Gastrocnemius medialis (tissue), 4 donors: Measurements from ENCODE around the gene LGALS7. TPM values are rescaled to one million over a fixed set of nuclear protein-coding genes. Genes with fewer than 3 reads are reported as not detected.

Experiments used
- ATAC-seq, 2 donors: fragments of 150-250 bp; one replicate each; pipeline ENCODE4 v1.9.1; 2016
- DNase-seq, 2 donors: peaks; one replicate each; pipeline ENCODE4 v3.0.0-alpha.2; 2019
- H3K27ac ChIP-seq, 4 donors: fragments of 200-600 bp; sonication (generic); 1 replicate in 1 of 4; 2 replicates in 3 of 4; pipeline ENCODE4 v1.5.1; 2016 to 2018; ENCODE audit warnings: mild to moderate bottlenecking in 2 of 4, moderate library complexity in 1 of 4
- H3K27me3 ChIP-seq, 3 donors: fragments of 200-600 bp; sonication (generic) in 2 of 3; 1 replicate in 1 of 3; 2 replicates in 2 of 3; pipeline versions ENCODE4 v1.5.1 to v1.6.0; 2016 to 2019; ENCODE audit warnings: mild to moderate bottlenecking in 1 of 3, moderate library complexity in 1 of 3
- H3K36me3 ChIP-seq, 2 donors: fragments of 200-600 bp; sonication (generic) in 1 of 2; one replicate each; pipeline ENCODE4 v1.5.1; 2017 to 2018
- H3K4me1 ChIP-seq, 2 donors: fragments of 200-600 bp; sonication (generic) in 1 of 2; one replicate each; pipeline ENCODE4 v1.5.1; 2016 to 2017; ENCODE audit warnings: mild to moderate bottlenecking in 2 of 2
- H3K4me3 ChIP-seq, 4 donors: fragments of 200-600 bp; sonication (generic) in 3 of 4; 1 replicate in 1 of 4; 2 replicates in 3 of 4; pipeline ENCODE4 v1.5.1; 2016 to 2019; ENCODE audit warnings: mild to moderate bottlenecking in 2 of 4
- H3K9me3 ChIP-seq, 3 donors: fragments of 200-600 bp; sonication (generic) in 2 of 3; 1 replicate in 1 of 3; 2 replicates in 2 of 3; pipeline ENCODE4 v1.5.1; 2016 to 2019
- CTCF ChIP-seq, 5 experiments: fragments of 450-650 bp in 3 of 5; fragments of 200-600 bp in 2 of 5; sonication (generic) in 2 of 5; IDR thresholded peaks in 4 of 5; conservative IDR thresholded peaks in 1 of 5; 1 replicate in 4 of 5; 2 replicates in 1 of 5; pipeline ENCODE4 v1.5.1; 2016 to 2019; ENCODE audit warnings: antibody characterized with exemption in 5 of 5, mild to moderate bottlenecking in 3 of 5, moderate library complexity in 3 of 5
- POLR2A ChIP-seq, 2 donors: fragments of 450-650 bp; IDR thresholded peaks; one replicate each; pipeline ENCODE4 v1.6.1; 2017; ENCODE audit warnings: antibody characterized with exemption in 2 of 2, mild to moderate bottlenecking in 2 of 2, moderate library complexity in 2 of 2
- in situ Hi-C, 4 donors: fragments of 200-750 bp; cut with MboI; loops; one replicate each; pipeline versions ENCODE4 v1.15.0 to v1.8.0; 2017; ENCODE audit warnings: low sequenced_read_pairs in 4 of 4
- intact Hi-C: fragments of 100-400 bp; cut with DNase I; formaldehyde crosslinking; loops from one replicate; pipeline ENCODE4 v1.15.1; 2023; ENCODE audit warnings: low total_unique reads
- total RNA-seq, 4 donors: library from RNA; depleted of rRNA; stranded (reverse); fragments of >200 nt; gene quantifications; one replicate each; pipeline versions ENCODE4 v1.1.0 to v1.2.3, GENCODE V29; 2016

Gene LGALS7
- total RNA-seq, 4 donors from 2014 or later: not detected

GRCh38 chr19:38745316-38745715 lies 28.0 kb downstream of the LGALS7 start:
- Histone ChIP-seq H3K9me3 (no peaks in the 10 kb centered on the region), H3K36me3 (no peaks in the 10 kb centered on the region), H3K27me3 (no peaks in the 10 kb centered on the region), H3K27ac (no peak overlapping the region), H3K4me3 (no peak overlapping the region), H3K4me1 (no peaks in the 10 kb centered on the region)
- TF ChIP-seq POLR2A (IDR thresholded peaks at IDR 0.05) (no peak), CTCF (IDR thresholded peaks at IDR 0.05 in 4 of 5, conservative IDR thresholded peaks at IDR 0.05 in 1 of 5) (no peak)
- DNase-seq (no peak), ATAC-seq (no peak)
- intact Hi-C loops: no loop called here
- in situ Hi-C loops: loop anchor here in 2 of 4 donors (25.0 kb wide), 1 partner anchor 167 kb away; the partner anchor contains the start of gene CCER2 (in 2 of the 2)

- DNase-seq (no peak), ATAC-seq (no peak)
- Histone ChIP-seq H3K27ac (no peak overlapping the region), H3K4me3 (no peak overlapping the region), H3K27me3 (no peaks in the 10 kb centered on the region), H3K36me3 (no peaks in the 10 kb centered on the region), H3K9me3 (no peaks in the 10 kb centered on the region), H3K4me1 (no peaks in the 10 kb centered on the region)
- TF ChIP-seq CTCF (IDR thresholded peaks at IDR 0.05 in 4 of 5, conservative IDR thresholded peaks at IDR 0.05 in 1 of 5) (no peak), POLR2A (IDR thresholded peaks at IDR 0.05) (no peak)
- in situ Hi-C loops: loop anchor here in 2 of 4 donors (25.0 kb wide), 1 partner anchor 167 kb away; the partner anchor contains the start of gene CCER2 (in 2 of the 2)
- intact Hi-C loops: no loop called here
Measured at GRCh38 chr19:38744874-38745273, 28.4 kb downstream of the LGALS7 start.

- no peak for ATAC-seq
- no peak for TF ChIP-seq POLR2A (IDR thresholded peaks at IDR 0.05)
- no peak for TF ChIP-seq CTCF (IDR thresholded peaks at IDR 0.05 in 4 of 5, conservative IDR thresholded peaks at IDR 0.05 in 1 of 5)
- no peak for DNase-seq
- Histone ChIP-seq H3K4me3 (no peak within 1 kb of the TSS), H3K4me1 (no peaks in the 10 kb centered on the region), H3K27me3 (no peaks in the 10 kb centered on the region), H3K27ac (no peak within 1 kb of the TSS), H3K36me3 (no peaks in the 10 kb centered on the region), H3K9me3 (no peaks in the 10 kb centered on the region)
- in situ Hi-C loops: loop anchor here in 2 of 4 donors (25.0 kb wide), 1 partner anchor 168 kb away; the partner anchor contains the start of gene CCER2 (in 2 of the 2)
- intact Hi-C loops: no loop called here
Measured at GRCh38 chr19:38744298-38744681, 29.0 kb downstream of the LGALS7 start, which contains the start of gene CAPN12. TSS of gene CAPN12 (minus strand) at chr19:38744474. CDS start at chr19:38744165, 309 bp downstream.

- Histone ChIP-seq H3K4me1 (no peaks in the 10 kb centered on the region), H3K4me3 (no peak overlapping the region), H3K36me3 (no peaks in the 10 kb centered on the region), H3K27ac (no peak overlapping the region), H3K27me3 (no peaks in the 10 kb centered on the region), H3K9me3 (no peaks in the 10 kb centered on the region)
- TF ChIP-seq POLR2A (IDR thresholded peaks at IDR 0.05) (no peak), CTCF (IDR thresholded peaks at IDR 0.05 in 4 of 5, conservative IDR thresholded peaks at IDR 0.05 in 1 of 5) (no peak)
- DNase-seq (no peak), ATAC-seq (no peak)
- intact Hi-C loops (no loop called here), in situ Hi-C loops (loop anchor here in 2 of 4 donors (25.0 kb wide), 1 partner anchor 169 kb away; the partner anchor contains the start of gene CCER2 (in 2 of the 2))
Measured at GRCh38 chr19:38743394-38744297, 29.7 kb downstream of the LGALS7 start.
